GM18951 (cell line): ENCODE results near the gene ZNF497.
"Not testable (repeated sequence)": the region's sequence is repeated elsewhere in the genome, so short reads cannot be mapped to it uniquely, and the experiment has no call there.

Experiments used
- POLR2A ChIP-seq: IDR thresholded peaks from 4 replicates; pipeline ENCODE4 v1.6.1; 2011; ENCODE audit warnings: mild to moderate bottlenecking; ENCODE audit not compliant: insufficient read length, insufficient read depth; ENCODE audit errors: extremely low read depth
- in situ Hi-C: fragments of 300-500 bp; cut with MboI; formaldehyde crosslinking; loops from one replicate; pipeline ENCODE4 v1.12.0; 2022; ENCODE audit warnings: low sequenced_read_pairs, mixed read lengths, inconsistent platforms; ENCODE audit not compliant: unreplicated experiment

Gene ZNF497

DNA sequence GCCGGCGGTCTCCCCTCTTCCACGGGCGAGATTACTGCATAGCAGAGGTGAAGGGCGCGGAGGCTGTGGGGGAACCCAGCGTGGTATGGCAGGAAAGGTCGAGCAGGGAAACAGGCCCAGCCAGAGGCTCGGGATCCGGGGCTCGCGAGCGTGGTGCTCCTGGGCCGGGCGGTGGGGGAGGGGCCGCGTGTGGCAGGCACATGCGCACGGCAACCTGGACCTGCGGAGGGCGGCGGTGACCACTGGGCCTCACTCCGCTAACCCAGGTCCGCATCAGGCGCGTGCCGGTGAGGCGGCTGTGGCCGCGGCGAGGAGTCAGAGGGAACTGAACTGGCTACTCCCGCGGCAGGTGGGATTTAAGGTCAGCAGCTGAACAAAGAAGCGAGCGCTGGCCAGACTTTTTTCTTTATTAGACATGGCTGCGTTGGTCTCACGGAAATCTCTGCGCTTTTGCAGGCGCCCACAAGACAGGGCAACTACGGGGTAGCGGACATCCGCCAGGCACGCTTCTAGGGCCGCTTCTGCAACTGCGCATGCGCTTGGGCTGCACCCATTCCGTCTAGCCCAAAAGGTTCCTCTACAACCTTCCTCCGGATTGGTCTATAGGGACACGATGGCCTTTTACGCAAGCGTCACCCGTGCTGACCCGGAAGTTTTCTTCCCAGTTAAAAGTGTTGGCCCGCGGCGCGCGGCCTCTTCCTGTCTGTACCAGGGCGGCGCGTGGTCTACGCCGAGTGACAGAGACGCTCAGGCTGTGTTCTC, 24.2 kb upstream of the ZNF497 start, which contains the start of gene RPS5:
TSS of gene RPS5 (plus strand) at position 694 of the 762 bp plus-strand sequence. CDS start 869 bp downstream, outside the sequence.
- peak; percentile 97 for TF ChIP-seq POLR2A
- in situ Hi-C loops: no loop called here

GRCh38 chr19:58385891-58386575, 23.5 kb upstream of the ZNF497 start:
- in situ Hi-C loops: no loop called here
- peak; percentile 41 for TF ChIP-seq POLR2A

- TF ChIP-seq POLR2A: no peak
- in situ Hi-C loops: no loop called here
Measured at GRCh38 chr19:58385313-58385890, 22.9 kb upstream of the ZNF497 start.

DNA sequence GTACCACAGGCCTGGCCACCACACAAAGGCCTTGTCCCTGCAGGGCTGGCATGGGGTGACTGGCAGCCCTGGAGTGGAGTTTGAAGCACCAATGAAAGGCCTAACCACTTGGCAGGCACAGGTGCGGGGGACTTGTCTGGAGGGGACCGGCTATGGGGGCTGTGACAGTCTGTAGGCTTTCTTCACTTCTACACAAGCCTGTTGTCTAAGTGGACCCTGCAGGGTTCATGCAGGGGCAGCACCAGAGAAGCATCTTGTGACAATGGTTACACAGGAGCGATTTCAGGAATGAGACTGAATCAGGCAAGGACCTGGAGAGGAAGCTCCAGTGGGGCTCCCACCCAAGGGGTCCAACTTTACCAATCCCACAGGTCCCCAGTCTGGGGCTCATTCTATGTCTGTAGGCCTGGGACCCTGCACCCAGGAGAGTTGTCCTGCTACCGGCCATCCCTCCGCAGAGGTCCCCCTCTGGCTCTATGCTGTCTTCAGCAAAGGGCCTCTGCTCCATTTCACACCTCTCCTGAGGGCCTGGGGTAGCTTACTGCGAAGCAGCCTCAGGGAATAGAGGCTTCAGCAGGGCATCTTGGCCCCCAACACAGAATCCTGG, 20.5 kb upstream of the ZNF497 start:
- no peak for TF ChIP-seq POLR2A
- in situ Hi-C loops: no loop called here

DNA sequence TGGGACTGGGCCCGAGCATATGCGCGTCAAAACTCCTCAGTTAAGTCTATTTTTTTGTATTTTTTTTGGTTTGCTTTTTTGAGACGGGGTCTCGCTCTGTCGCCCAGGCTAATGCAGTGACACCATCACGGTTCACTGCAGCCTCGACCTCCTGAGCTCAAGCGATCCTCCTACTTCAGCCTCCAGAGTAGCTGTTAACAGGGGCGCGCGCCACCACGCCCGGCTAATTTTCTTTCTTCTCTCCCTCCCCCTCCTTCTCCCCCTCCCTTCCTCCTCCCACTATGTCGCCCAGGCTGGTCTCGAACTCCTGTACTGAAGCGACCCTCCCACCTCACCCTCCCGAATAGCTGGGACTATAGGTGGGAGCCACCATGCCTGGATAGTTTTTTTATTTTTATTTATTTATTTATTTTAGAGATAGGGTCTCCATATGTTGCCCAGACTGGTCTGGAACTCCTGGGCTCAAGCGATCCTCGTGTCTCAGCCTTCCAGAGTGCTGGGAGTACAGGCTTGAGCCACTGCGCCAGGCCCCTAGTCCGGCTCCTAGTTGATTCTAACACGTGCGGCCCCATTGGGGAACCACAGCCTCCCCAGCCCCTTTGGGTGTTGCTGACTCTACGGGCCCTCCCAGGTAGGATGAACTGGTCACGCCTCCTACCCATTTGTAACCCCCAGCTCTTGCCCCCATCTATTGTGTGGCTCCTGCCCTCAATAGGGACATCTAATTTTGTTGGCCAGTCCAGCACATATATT, 19.1 kb upstream of the ZNF497 start:
- TF ChIP-seq POLR2A: no peak
- in situ Hi-C loops: no loop called here

DNA sequence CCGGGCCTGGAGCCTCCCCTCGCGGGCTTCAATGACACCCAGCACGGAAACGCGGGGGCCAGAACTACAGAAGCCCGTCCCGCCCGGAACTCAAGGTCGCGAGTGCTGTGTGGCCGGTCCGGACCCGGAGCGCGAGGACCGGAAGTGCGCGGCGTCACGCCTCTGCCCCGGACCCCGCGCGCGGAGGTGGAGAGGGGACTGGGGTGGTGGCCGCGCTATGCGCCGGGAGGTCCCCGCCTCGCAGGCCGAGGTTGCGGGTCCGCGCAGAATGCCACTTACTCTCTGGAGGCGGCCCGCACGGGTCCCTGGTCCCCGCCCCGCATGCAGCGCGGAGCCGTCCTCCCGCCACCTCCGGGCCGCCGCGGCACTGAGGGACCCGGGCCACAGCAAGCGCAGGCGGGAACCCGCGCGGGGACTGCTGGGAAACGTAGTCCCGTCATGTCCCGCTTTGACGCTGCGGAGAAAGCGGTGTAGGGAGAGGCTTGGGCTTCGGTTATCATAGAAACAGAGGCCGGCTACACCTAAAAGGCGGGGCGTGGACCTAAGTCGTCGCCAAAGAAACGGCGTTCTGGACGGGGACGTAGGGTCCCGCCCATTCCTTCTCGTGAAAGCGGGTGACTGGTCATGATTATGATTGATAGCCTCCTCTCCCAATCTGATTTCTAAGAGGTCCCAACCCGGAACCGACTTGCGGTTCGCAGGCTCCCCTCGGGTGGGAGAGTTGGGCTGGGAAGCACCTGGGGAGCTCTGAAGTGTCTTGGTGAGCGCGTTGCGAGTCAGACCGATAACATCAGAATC, 18.3 kb upstream of the ZNF497 start, which contains the start of gene ZNF837:
TSS of gene ZNF837 (minus strand) at position 369 of the 798 bp plus-strand sequence. CDS start 11,698 bp downstream, outside the sequence.
- TF ChIP-seq POLR2A: peak; percentile 86
- in situ Hi-C loops: no loop called here

GRCh38 chr19:58380037-58380661, 17.6 kb upstream of the ZNF497 start:
- TF ChIP-seq POLR2A: no peak
- in situ Hi-C loops: no loop called here

DNA sequence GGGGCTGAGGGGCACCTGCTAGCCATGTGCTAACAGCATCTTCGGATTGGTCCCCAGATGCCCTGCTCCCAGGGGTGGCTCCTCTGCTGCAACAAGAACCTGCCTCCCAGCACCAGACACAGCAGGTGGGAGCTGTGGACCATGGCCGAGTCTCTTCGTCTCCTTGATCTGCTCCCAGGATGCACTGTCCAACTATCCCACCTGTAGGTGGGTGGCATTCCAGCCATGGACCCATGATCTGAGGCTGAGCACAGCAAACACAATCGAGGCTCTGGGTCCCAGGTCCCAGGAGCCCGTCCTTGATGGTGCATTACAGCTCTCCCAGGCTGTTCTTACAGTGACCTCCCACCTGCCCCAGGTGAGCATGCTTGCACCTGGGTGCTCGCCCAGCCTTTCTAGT, 16.7 kb upstream of the ZNF497 start:
- in situ Hi-C loops: no loop called here
- TF ChIP-seq POLR2A: no peak

DNA sequence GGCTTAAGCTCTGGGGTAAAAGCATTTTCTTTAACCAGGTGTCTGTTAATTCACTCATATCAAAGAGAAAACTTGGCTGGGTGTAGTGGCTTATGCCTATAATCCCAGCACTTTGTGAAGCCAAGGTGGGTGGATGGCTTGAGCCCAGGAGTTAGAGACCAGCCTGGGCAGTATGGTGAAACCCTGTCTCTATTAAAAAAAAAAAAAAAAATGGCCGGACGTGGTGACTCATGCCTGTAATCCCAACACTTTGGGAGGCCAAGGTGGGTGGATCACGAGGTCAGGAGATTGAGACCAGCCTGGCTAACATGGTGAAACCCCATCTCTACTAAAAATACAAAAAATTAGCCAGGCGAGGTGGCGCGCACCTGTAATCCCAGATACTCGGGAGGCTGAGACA, 14.2 kb upstream of the ZNF497 start:
- in situ Hi-C loops: not testable (repeated sequence)

DNA sequence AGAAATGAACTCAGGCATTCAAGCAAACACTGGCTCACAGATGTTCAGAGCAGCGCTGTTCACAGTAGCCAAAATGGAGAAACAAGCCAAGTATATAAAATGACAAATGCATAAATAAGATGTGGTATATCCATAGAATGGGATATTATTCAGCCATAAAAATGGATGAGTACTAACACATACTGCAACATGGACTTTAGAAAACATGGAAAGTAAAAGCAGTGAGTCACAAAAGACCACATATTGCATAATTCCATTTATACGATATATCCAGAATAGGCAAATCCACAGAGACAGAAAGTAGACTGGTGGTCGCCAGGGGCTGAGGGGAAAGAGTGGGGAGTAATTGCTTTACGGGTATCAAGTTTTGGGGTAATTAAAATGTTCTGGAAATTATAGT, 11.6 kb upstream of the ZNF497 start:
- in situ Hi-C loops: no loop called here
- no peak for TF ChIP-seq POLR2A

GRCh38 chr19:58372311-58373133, 10.0 kb upstream of the ZNF497 start:
- in situ Hi-C loops: no loop called here
- no peak for TF ChIP-seq POLR2A
